C4-2B (cell line): ENCODE results near the gene TTC28.

ENCODE experiments used
- H3K27ac ChIP-seq: fragments of 450-650 bp; 2 replicates; pipeline ENCODE4 v1.5.1; 2017
- ZFX ChIP-seq: fragments of 450-650 bp; IDR thresholded peaks from 2 replicates; pipeline ENCODE4 v1.6.1; 2017
- TF ChIP-seq, protein P1 (sequence below): fragments of 450-650 bp; conservative IDR thresholded peaks from 2 replicates; pipeline ENCODE4 v1.5.1; 2017; ENCODE audit warnings: mild to moderate bottlenecking

TTC28 gene

DNA sequence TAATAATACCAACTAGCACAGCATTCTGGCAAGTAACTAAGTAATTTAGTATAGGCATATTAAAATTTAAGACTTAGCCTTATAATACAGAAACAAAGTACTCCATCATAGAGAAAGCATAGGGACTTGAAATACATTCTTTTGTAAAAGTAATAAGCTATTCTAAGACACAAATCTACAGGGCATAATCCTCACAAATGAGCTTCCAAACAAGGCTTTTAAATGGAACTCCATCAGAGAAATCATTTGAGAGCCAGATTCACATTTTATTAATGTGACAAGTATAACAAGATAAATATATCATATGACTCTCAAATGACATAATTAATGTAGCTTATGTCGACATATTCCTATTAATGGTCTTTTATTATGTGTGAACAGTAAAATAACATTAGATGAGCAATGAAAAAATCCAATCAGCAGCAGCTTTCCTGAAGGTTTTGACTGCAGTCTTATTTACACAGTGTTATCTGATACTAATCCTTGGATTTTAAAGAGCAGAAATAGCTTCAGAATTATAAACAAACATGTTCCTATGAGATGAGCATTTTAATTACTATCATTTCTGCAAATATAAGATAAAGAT is 241.4 kb downstream of the TTC28 start:
- no peak overlapping the region for H3K27ac ChIP-seq

DNA sequence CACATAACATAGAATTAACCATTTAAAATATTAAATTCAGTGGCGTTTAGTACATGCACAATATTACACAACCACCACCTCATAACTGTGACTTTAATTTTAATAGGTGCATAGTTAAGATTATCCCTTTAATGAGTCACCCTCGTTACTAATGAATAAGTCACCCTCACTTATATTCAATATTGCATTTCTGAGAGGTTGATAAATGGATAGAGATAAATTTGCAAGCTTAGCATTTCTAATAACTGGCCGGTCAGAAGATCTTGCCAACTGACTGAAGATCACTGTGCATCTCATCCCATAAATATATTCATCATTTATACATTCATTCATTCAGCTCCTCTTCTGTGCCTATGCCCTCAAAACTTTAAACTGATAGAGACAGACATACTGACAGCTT is 243.7 kb downstream of the TTC28 start:
- no peak for TF ChIP-seq ZFX
- TF ChIP-seq, protein P1, sequence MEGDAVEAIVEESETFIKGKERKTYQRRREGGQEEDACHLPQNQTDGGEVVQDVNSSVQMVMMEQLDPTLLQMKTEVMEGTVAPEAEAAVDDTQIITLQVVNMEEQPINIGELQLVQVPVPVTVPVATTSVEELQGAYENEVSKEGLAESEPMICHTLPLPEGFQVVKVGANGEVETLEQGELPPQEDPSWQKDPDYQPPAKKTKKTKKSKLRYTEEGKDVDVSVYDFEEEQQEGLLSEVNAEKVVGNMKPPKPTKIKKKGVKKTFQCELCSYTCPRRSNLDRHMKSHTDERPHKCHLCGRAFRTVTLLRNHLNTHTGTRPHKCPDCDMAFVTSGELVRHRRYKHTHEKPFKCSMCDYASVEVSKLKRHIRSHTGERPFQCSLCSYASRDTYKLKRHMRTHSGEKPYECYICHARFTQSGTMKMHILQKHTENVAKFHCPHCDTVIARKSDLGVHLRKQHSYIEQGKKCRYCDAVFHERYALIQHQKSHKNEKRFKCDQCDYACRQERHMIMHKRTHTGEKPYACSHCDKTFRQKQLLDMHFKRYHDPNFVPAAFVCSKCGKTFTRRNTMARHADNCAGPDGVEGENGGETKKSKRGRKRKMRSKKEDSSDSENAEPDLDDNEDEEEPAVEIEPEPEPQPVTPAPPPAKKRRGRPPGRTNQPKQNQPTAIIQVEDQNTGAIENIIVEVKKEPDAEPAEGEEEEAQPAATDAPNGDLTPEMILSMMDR = no peak

More for the DNA sequence above, 241.4 kb downstream of the TTC28 start:
- TF ChIP-seq, protein P1 = no peak
- TF ChIP-seq ZFX = no peak

DNA sequence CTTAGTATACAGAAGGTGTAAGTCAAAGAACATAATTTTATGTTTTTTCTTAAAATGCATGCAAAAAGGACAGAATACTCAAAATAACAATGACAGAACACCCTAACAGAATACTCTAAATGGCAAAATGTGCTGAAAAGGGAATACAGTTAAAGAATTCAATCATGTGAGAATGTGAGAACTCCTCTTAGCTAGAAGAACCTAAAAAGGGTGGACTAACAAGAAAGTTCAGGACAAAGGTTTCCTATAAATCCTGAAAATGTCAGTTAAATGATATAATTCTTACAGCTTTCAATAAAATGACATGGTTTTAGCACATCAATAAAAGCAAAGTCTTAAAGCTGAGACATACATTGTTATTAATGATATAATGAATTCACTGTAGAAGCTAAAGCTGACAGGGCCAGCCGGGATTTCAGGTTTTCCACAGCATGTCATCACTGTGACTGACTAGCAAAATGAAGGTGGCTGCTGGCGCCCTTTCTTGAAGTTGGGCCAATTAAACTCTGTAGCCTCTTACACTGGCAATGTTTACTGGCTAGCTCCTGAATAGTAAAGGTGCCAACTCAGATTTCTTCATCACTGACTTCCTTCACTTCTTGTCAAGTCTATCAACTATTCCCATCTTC is 244.4 kb downstream of the TTC28 start:
- H3K27ac ChIP-seq = no peak overlapping the region
- TF ChIP-seq, protein P1 = no peak
- no peak for TF ChIP-seq ZFX

More for the DNA sequence above, 243.7 kb downstream of the TTC28 start:
- H3K27ac ChIP-seq = no peak overlapping the region

DNA sequence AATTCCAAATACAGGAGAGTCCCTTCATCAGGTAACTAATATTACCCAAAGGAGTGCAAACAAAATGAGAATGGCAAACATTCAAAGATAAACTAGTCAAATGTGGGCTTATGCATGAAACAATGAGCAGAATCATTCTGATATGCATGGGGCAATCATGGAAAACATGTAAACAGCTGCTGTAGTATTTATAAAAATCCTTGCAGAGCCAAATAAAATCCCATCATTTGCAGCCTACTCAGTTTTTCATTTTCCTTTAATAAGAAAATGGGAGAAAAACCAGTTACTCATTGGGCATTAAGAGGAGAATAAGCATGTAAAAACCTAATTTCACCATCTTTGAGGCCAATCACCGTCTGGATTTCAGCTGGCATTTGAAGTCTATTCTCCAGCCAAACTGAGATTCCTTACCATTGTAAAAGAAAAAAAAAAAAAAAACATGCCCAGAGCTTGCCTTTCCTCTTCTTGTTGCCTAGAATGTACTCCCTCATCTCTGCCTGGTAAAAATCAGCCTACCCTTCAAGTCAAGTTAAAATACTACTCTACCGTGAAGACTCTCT is 249.1 kb downstream of the TTC28 start:
- TF ChIP-seq, protein P1 = no peak
- no peak for TF ChIP-seq ZFX
- no peak overlapping the region for H3K27ac ChIP-seq

DNA sequence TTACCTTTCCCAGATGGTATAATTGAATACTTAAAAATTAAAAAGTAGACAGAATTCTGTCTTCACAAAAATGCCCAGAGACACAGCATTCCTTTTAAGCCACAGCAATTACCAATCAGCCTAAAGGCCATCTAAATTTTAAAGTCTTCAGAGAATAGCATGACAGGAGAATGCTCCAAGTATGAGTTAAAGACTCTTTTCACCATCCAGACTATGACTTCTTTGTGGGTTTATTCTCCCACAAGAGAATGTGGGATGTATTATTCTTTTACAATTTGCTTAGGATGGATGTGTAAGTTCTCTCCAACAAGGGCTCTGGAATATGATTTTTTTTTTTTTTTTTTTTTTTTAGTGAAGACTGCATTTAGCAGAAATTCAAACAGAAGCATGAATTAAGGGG is 249.9 kb downstream of the TTC28 start:
- TF ChIP-seq, protein P1 = no peak
- TF ChIP-seq ZFX = no peak
- H3K27ac ChIP-seq = no peak overlapping the region

DNA sequence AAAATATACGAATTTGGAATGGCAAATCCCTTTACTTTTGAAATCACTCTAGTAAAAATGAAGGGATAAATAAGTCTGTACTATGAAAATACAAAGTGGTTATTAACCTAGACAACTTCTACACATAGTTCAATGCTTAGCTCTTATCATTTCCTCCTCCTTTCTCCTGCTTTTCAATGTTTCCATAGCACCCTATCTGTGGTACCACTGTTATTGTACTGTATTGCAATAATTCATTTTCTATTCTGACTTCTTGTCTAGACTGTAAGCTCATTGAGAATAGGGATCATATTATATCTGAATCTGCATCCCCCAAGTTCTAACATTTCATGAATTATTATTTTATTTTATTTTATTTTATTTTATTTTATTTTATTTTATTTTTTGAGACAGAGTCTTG is 251.4 kb downstream of the TTC28 start:
- TF ChIP-seq ZFX = no peak
- TF ChIP-seq, protein P1 = no peak
- H3K27ac ChIP-seq = no peak overlapping the region

DNA sequence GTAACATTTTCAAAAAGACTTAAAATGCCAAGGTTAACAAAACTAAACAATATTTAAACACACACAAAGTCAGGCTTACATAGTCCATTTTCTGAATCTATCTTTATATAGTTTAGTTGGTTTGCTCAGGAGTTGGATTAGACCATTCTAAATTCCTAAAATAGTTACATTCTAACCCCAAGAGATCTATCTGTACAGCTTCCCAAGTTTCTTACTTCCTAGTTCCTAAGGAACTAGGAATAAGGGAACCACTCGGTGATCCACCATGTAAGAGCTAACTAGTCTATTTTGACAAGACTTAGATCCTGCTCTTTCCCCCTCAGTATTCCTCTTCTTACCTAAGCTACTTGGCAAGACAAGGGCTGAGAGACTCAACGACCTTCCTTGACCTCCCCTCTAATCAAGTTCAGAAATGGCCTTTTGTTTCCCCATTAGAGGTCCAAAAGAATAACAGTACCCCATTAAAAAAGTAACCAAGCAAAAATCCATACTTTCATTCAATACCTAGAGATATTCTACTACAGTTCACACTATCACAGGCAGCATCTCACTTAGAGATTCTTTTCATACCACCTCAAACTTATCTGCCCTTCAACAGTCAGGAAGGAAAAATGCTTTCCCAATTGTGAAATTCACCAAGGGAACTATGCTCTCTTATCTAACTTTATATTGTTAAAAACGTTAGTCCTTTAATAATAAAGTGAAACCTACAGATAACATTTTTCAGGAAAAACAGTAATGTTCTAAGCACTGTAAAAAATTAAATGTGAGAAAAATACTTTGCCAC is 253.1 kb downstream of the TTC28 start:
- H3K27ac ChIP-seq = no peak overlapping the region
- no peak for TF ChIP-seq ZFX
- TF ChIP-seq, protein P1 = no peak
